Upper lobe of left lung (tissue), 4 donors: ENCODE measurements around the gene EFNB2.

ENCODE experiments used
- CTCF ChIP-seq, 6 experiments: fragments of 450-650 bp in 4 of 6; fragments of 200-600 bp in 2 of 6; sonication (generic) in 2 of 6; IDR thresholded peaks; one replicate each; pipeline ENCODE4 v1.5.1; 2016 to 2019; ENCODE audit warnings: antibody characterized with exemption in 6 of 6
- POLR2A ChIP-seq, 4 donors: fragments of 450-650 bp; IDR thresholded peaks; one replicate each; pipeline ENCODE4 v1.5.1; 2016 to 2017; ENCODE audit warnings: antibody characterized with exemption in 4 of 4, mild to moderate bottlenecking in 2 of 4

GRCh38 chr13:106535552-106536243, at the start of gene EFNB2:
- TF ChIP-seq POLR2A (IDR thresholded peaks at IDR 0.05): peak in 3 of 4 donors; percentile 92 to 97 (median 96)
- peak in 3 of 6 experiments; percentile 10 to 33 (median 14) for TF ChIP-seq CTCF (IDR thresholded peaks at IDR 0.05)
